Measurements from ENCODE around the gene CADM1.

GRCh38 chr11:115446214-115446613 is 58.0 kb downstream of the CADM1 start:
- TF ChIP-seq CTCF (IDR thresholded peaks at IDR 0.05; ENCODE audit: borderline replicate concordance, extremely low read depth, low read length, poor library complexity, severe bottlenecking) (no peak), EZH2 (IDR thresholded peaks at IDR 0.05; ENCODE audit: borderline replicate concordance, low read depth, low read length, severe bottlenecking) (no peak)

Data from DND-41 (cell line).